ENCODE measurements around the gene WDFY4. TPM values are rescaled to one million over a fixed set of nuclear protein-coding genes. Genes with fewer than 3 reads are reported as not detected.

WDFY4 gene
- polyA plus RNA-seq, 1 donor from 2014 or later, result not detected

GRCh38 chr10:48722153-48723145, 37.8 kb downstream of the WDFY4 start:
- no peaks in the 10 kb centered on the region for H3K36me3 ChIP-seq (ENCODE audit: insufficient read depth, low read length)
- no peak overlapping the region for H3K4me2 ChIP-seq (ENCODE audit: low read length)
- H4K20me1 ChIP-seq (ENCODE audit: insufficient read depth), result no peaks in the 10 kb centered on the region
- no peaks in the 10 kb centered on the region for H3K9me2 ChIP-seq (ENCODE audit: insufficient read depth, low read length)
- no peak overlapping the region for H3K27ac ChIP-seq (ENCODE audit: low read length)
- no peaks in the 10 kb centered on the region for H3K9me3 ChIP-seq (ENCODE audit: low read length)
- no peak overlapping the region for H3K9ac ChIP-seq (ENCODE audit: low read length)
- no peak overlapping the region for H2AFZ ChIP-seq (ENCODE audit: low read depth, low read length)
- no peaks in the 10 kb centered on the region for H3F3A ChIP-seq (ENCODE audit: insufficient read depth, low read length, poor library complexity, severe bottlenecking)
- no peak for TF ChIP-seq MXI1 (conservative IDR thresholded peaks at IDR 0.05; ENCODE audit: poor library complexity, severe bottlenecking)
- TF ChIP-seq EZH2 (IDR thresholded peaks at IDR 0.05; ENCODE audit: borderline replicate concordance, insufficient read depth, low read length, poor library complexity, severe bottlenecking), result no peak
- TF ChIP-seq CTCF (IDR thresholded peaks at IDR 0.05; ENCODE audit: poor library complexity, severe bottlenecking), result no peak
- TF ChIP-seq POLR2AphosphoS5 (IDR thresholded peaks at IDR 0.05), result no peak
- TF ChIP-seq REST (IDR thresholded peaks at IDR 0.05; ENCODE audit: borderline replicate concordance), result no peak
- TF ChIP-seq TAF1 (IDR thresholded peaks at IDR 0.05; ENCODE audit: low read depth), result no peak
- TF ChIP-seq EP300 (conservative IDR thresholded peaks at IDR 0.05; ENCODE audit: poor library complexity, severe bottlenecking), result no peak
- no peak for TF ChIP-seq RAD21 (conservative IDR thresholded peaks at IDR 0.05)
- no peak for TF ChIP-seq SMC3 (conservative IDR thresholded peaks at IDR 0.05; ENCODE audit: poor library complexity)
- no peak overlapping the region for H3K4me3 ChIP-seq (ENCODE audit: low read length)
- no peaks in the 10 kb centered on the region for H3K27me3 ChIP-seq (ENCODE audit: insufficient read depth, low read depth, low read length)
- no peaks in the 10 kb centered on the region for H3K79me2 ChIP-seq (replicated peaks; ENCODE audit: insufficient read depth, low read length)

DNA sequence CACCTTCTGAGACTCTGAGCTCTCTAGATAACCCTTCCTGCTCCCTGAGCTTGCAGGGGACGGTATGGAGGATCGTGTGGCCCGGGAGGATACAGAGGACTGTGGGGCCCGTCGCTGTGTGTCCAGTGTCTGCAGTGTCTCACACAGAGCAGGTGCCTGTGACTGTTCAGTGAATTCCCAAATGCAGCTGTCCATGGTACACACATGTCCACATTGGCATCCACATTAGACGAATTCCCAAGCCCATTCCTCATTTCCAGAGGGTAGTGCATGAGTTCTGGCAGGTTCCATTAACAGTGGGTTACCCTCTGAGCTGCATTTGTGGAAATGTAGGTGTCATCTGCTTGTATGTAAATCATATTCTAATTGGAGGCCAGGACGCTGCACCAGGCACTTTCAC, 39.5 kb downstream of the WDFY4 start:
- H3K9me3 ChIP-seq (ENCODE audit: low read length), result no peaks in the 10 kb centered on the region
- no peak overlapping the region for H3K27ac ChIP-seq (ENCODE audit: low read length)
- no peaks in the 10 kb centered on the region for H3K36me3 ChIP-seq (ENCODE audit: insufficient read depth, low read length)
- no peak overlapping the region for H3K4me3 ChIP-seq (ENCODE audit: low read length)
- H2AFZ ChIP-seq (ENCODE audit: low read depth, low read length), result no peak overlapping the region
- H3K9ac ChIP-seq (ENCODE audit: low read length), result no peak overlapping the region
- no peaks in the 10 kb centered on the region for H3K9me2 ChIP-seq (ENCODE audit: insufficient read depth, low read length)
- TF ChIP-seq EP300 (conservative IDR thresholded peaks at IDR 0.05; ENCODE audit: poor library complexity, severe bottlenecking), result no peak
- no peak for TF ChIP-seq REST (IDR thresholded peaks at IDR 0.05; ENCODE audit: borderline replicate concordance)
- TF ChIP-seq CTCF (IDR thresholded peaks at IDR 0.05; ENCODE audit: poor library complexity, severe bottlenecking), result no peak
- no peak for TF ChIP-seq RAD21 (conservative IDR thresholded peaks at IDR 0.05)
- no peak for TF ChIP-seq POLR2AphosphoS5 (IDR thresholded peaks at IDR 0.05)
- no peak for TF ChIP-seq TAF1 (IDR thresholded peaks at IDR 0.05; ENCODE audit: low read depth)
- H3K79me2 ChIP-seq (replicated peaks; ENCODE audit: insufficient read depth, low read length), result no peaks in the 10 kb centered on the region
- H3F3A ChIP-seq (ENCODE audit: insufficient read depth, low read length, poor library complexity, severe bottlenecking), result no peaks in the 10 kb centered on the region
- no peaks in the 10 kb centered on the region for H3K27me3 ChIP-seq (ENCODE audit: insufficient read depth, low read depth, low read length)
- no peaks in the 10 kb centered on the region for H4K20me1 ChIP-seq (ENCODE audit: insufficient read depth)
- H3K4me2 ChIP-seq (ENCODE audit: low read length), result no peak overlapping the region
